ENCODE measurements around the gene RGL1. TPM values are rescaled to one million over a fixed set of nuclear protein-coding genes. Genes with fewer than 3 reads are reported as not detected.

RGL1 gene
- total RNA-seq, 1 experiment from 2014 or later, result 1.3 TPM

GRCh38 chr1:183791319-183791718 lies 13.6 kb upstream of the RGL1 start:
- H3K9me2 ChIP-seq (ENCODE audit: insufficient read depth), result no peaks in the 10 kb centered on the region
- DNase-seq (ENCODE audit: low read depth, low spot score) (no peak), ATAC-seq (no peak)
- H3K9ac ChIP-seq (ENCODE audit: low read length), result no peak overlapping the region
- ChIA-PET RAD21 (ENCODE audit: low non-redundant PET in 1 of 2, low total read pairs in 2 of 2, uncharacterized antibody in 2 of 2, unreplicated experiment in 2 of 2) (no interaction called here), POLR2A (no interaction called here), CTCF (no interaction called here)
- H2AFZ ChIP-seq (ENCODE audit: low read depth, low read length, poor library complexity, severe bottlenecking), result no peak overlapping the region
- TF ChIP-seq SP1 (IDR thresholded peaks at IDR 0.05; ENCODE audit: low read depth), result no peak
- TF ChIP-seq, protein P1, sequence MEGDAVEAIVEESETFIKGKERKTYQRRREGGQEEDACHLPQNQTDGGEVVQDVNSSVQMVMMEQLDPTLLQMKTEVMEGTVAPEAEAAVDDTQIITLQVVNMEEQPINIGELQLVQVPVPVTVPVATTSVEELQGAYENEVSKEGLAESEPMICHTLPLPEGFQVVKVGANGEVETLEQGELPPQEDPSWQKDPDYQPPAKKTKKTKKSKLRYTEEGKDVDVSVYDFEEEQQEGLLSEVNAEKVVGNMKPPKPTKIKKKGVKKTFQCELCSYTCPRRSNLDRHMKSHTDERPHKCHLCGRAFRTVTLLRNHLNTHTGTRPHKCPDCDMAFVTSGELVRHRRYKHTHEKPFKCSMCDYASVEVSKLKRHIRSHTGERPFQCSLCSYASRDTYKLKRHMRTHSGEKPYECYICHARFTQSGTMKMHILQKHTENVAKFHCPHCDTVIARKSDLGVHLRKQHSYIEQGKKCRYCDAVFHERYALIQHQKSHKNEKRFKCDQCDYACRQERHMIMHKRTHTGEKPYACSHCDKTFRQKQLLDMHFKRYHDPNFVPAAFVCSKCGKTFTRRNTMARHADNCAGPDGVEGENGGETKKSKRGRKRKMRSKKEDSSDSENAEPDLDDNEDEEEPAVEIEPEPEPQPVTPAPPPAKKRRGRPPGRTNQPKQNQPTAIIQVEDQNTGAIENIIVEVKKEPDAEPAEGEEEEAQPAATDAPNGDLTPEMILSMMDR (IDR thresholded peaks at IDR 0.05 in 2 of 3, conservative IDR thresholded peaks at IDR 0.05 in 1 of 3; ENCODE audit: borderline replicate concordance in 1 of 3, insufficient read depth in 1 of 3, low read depth in 2 of 3, low read length in 2 of 3), result no peak
- no peaks in the 10 kb centered on the region for H3K27me3 ChIP-seq (ENCODE audit: insufficient read depth, low read length)
- H3K36me3 ChIP-seq (ENCODE audit: control insufficient read depth in 1 of 2, insufficient read depth in 2 of 2, low read length in 2 of 2), result no peaks in the 10 kb centered on the region
- no peaks in the 10 kb centered on the region for H4K20me1 ChIP-seq (ENCODE audit: insufficient read depth)
- no peak overlapping the region for H3K4me2 ChIP-seq (ENCODE audit: low read length)
- intact Hi-C loops (cut with micrococcal nuclease), result no loop called here
- no peaks in the 10 kb centered on the region for H3K9me3 ChIP-seq (ENCODE audit: control insufficient read depth in 1 of 2, insufficient read depth in 1 of 2, low read depth in 1 of 2, low read length in 2 of 2)
- no peaks in the 10 kb centered on the region for H3K79me2 ChIP-seq (ENCODE audit: insufficient read depth, low read length)
- H3K4me3 ChIP-seq (replicated peaks in 1 of 2; ENCODE audit: low read depth in 1 of 2, low read length in 2 of 2), result no peak overlapping the region
- BruUV-seq (replicated peaks), result no TSS peak
- no peaks in the 10 kb centered on the region for H3K4me1 ChIP-seq (ENCODE audit: control insufficient read depth in 1 of 2, insufficient read depth in 2 of 2, low read length in 2 of 2)
- H3K27ac ChIP-seq (ENCODE audit: low read depth, low read length), result no peak overlapping the region

DNA sequence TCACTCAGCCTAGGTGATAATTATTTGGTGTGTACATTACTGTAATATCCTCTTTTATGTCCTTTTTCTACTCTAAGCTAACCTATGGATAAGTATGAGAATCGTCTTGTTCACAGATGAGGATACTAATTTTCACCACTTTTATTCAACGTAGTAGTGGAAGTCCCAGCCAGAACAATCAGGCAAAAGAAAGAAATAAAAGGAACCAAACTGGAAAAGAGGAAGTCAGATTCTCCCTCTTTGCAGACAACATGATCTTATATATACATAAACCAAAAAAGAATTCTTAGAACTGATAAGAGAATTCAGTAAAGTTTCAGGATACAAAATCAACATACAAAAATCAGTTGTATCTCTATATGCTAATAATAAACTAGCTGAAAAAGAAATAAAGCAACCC lies 12.6 kb upstream of the RGL1 start:
- Histone ChIP-seq H3K4me1 (ENCODE audit: control insufficient read depth in 1 of 2, insufficient read depth in 2 of 2, low read length in 2 of 2) (no peaks in the 10 kb centered on the region), H2AFZ (ENCODE audit: low read depth, low read length, poor library complexity, severe bottlenecking) (no peak overlapping the region), H3K4me3 (replicated peaks in 1 of 2; ENCODE audit: low read depth in 1 of 2, low read length in 2 of 2) (no peak overlapping the region), H3K27me3 (ENCODE audit: insufficient read depth, low read length) (no peaks in the 10 kb centered on the region), H4K20me1 (ENCODE audit: insufficient read depth) (no peaks in the 10 kb centered on the region), H3K27ac (ENCODE audit: low read depth, low read length) (no peak overlapping the region), H3K9me3 (ENCODE audit: control insufficient read depth in 1 of 2, insufficient read depth in 1 of 2, low read depth in 1 of 2, low read length in 2 of 2) (no peaks in the 10 kb centered on the region), H3K9ac (ENCODE audit: low read length) (no peak overlapping the region), H3K36me3 (ENCODE audit: control insufficient read depth in 1 of 2, insufficient read depth in 2 of 2, low read length in 2 of 2) (no peaks in the 10 kb centered on the region), H3K9me2 (ENCODE audit: insufficient read depth) (no peaks in the 10 kb centered on the region), H3K4me2 (ENCODE audit: low read length) (no peak overlapping the region), H3K79me2 (ENCODE audit: insufficient read depth, low read length) (no peaks in the 10 kb centered on the region)
- ChIA-PET CTCF (no interaction called here), RAD21 (ENCODE audit: low non-redundant PET in 1 of 2, low total read pairs in 2 of 2, uncharacterized antibody in 2 of 2, unreplicated experiment in 2 of 2) (no interaction called here), POLR2A (no interaction called here)
- TF ChIP-seq TCF7L2 (IDR thresholded peaks at IDR 0.05; ENCODE audit: borderline replicate concordance, extremely low read depth, insufficient read depth, insufficient read length) (no peak), YY1 (IDR thresholded peaks at IDR 0.05; ENCODE audit: extremely low read depth, insufficient replicate concordance, low read depth, low read length) (no peak), POLR2A (IDR thresholded peaks at IDR 0.05; ENCODE audit: borderline replicate concordance, extremely low read depth, insufficient read depth, insufficient read length) (no peak), RAD21 (IDR thresholded peaks at IDR 0.05; ENCODE audit: low read depth) (no peak), EZH2phosphoT487 (IDR thresholded peaks at IDR 0.05; ENCODE audit: borderline replicate concordance) (no peak), FOSL1 (IDR thresholded peaks at IDR 0.05; ENCODE audit: low read depth) (no peak), CBX3 (IDR thresholded peaks at IDR 0.05; ENCODE audit: low read depth) (no peak), JUND (IDR thresholded peaks at IDR 0.05) (no peak), EZH2 (IDR thresholded peaks at IDR 0.05) (no peak), POLR2AphosphoS5 (IDR thresholded peaks at IDR 0.05; ENCODE audit: low read depth, low read length) (no peak), ZNF274 (IDR thresholded peaks at IDR 0.05; ENCODE audit: low read depth, low read length) (no peak), EGR1 (IDR thresholded peaks at IDR 0.05; ENCODE audit: low read depth) (no peak), CEBPB (IDR thresholded peaks at IDR 0.05; ENCODE audit: low read depth) (no peak), SP1 (IDR thresholded peaks at IDR 0.05; ENCODE audit: low read depth) (no peak), ZFX (IDR thresholded peaks at IDR 0.05) (no peak)
- TF ChIP-seq, protein P1 (IDR thresholded peaks at IDR 0.05 in 2 of 3, conservative IDR thresholded peaks at IDR 0.05 in 1 of 3; ENCODE audit: borderline replicate concordance in 1 of 3, insufficient read depth in 1 of 3, low read depth in 2 of 3, low read length in 2 of 3), result no peak
- TF ChIP-seq, protein P2, sequence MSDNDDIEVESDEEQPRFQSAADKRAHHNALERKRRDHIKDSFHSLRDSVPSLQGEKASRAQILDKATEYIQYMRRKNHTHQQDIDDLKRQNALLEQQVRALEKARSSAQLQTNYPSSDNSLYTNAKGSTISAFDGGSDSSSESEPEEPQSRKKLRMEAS (IDR thresholded peaks at IDR 0.05), result no peak
- ATAC-seq, result no peak
- no TSS peak for BruUV-seq (replicated peaks)
- no peak for DNase-seq (ENCODE audit: low read depth, low spot score)
- intact Hi-C loops (cut with micrococcal nuclease), result no loop called here
